Breast epithelium (tissue), 4 donors: ENCODE results near the gene TNF. TPM values are rescaled to one million over a fixed set of nuclear protein-coding genes. Genes with fewer than 3 reads are reported as not detected.
A peak's percentile ranks its signal among the peaks of the same experiment; 100 is the strongest.

Experiments used
- DNase-seq, 2 donors: peaks; one replicate each; pipeline ENCODE4 v3.0.0-alpha.2; 2019; ENCODE audit warnings: low spot score in 2 of 2
- H3K27ac ChIP-seq, 2 donors: fragments of 200-600 bp; sonication (generic) in 1 of 2; one replicate each; pipeline ENCODE4 v1.5.1; 2016 to 2019; ENCODE audit warnings: mild to moderate bottlenecking in 1 of 2
- H3K27me3 ChIP-seq, 2 donors: fragments of 200-600 bp; sonication (generic) in 1 of 2; one replicate each; pipeline versions ENCODE4 v1.5.1 to v1.6.0; 2017 to 2019; ENCODE audit warnings: control low read depth in 1 of 2, mild to moderate bottlenecking in 1 of 2
- H3K36me3 ChIP-seq: fragments of 200-600 bp; one replicate; pipeline ENCODE4 v1.5.1; 2019
- H3K4me1 ChIP-seq, 2 donors: fragments of 200-600 bp; sonication (generic); one replicate each; pipeline ENCODE4 v1.5.1; 2016 to 2019; ENCODE audit warnings: control low read depth in 1 of 2
- H3K4me3 ChIP-seq, 3 donors: fragments of 200-600 bp; sonication (generic); 1 replicate in 2 of 3; 2 replicates in 1 of 3; pipeline ENCODE4 v1.5.1; 2016 to 2019; ENCODE audit warnings: mild to moderate bottlenecking in 3 of 3, moderate library complexity in 2 of 3
- H3K9me3 ChIP-seq, 2 donors: fragments of 200-600 bp; sonication (generic) in 1 of 2; one replicate each; pipeline ENCODE4 v1.5.1; 2016 to 2019; ENCODE audit warnings: control low read depth in 1 of 2
- CTCF ChIP-seq, 3 donors: fragments of 450-650 bp; IDR thresholded peaks; one replicate each; pipeline ENCODE4 v1.5.1; 2016 to 2017; ENCODE audit warnings: antibody characterized with exemption in 3 of 3, mild to moderate bottlenecking in 3 of 3, moderate library complexity in 3 of 3
- POLR2A ChIP-seq: fragments of 450-650 bp; IDR thresholded peaks from one replicate; pipeline ENCODE4 v1.6.1; 2016; ENCODE audit warnings: antibody characterized with exemption, mild to moderate bottlenecking, moderate library complexity
- POLR2AphosphoS5 ChIP-seq, 3 donors: sonication (generic); formaldehyde crosslinking; IDR thresholded peaks; one replicate each; pipeline ENCODE4 v1.6.1; 2017; ENCODE audit warnings: antibody characterized with exemption in 3 of 3
- intact Hi-C: fragments of 100-400 bp; cut with DNase I; formaldehyde crosslinking; loops from one replicate; pipeline ENCODE4 v1.15.1; 2023; ENCODE audit warnings: low total_unique reads
- total RNA-seq, 3 donors: library from RNA; depleted of rRNA; stranded (reverse); fragments of >200 nt; gene quantifications; one replicate each; pipeline ENCODE4 v1.1.0, GENCODE V29; 2016

TNF gene
- total RNA-seq, 3 donors from 2014 or later = 0.33 to 0.73 TPM; not detected in 1

- TF ChIP-seq POLR2A (no peak), POLR2AphosphoS5 (IDR thresholded peaks at IDR 0.05) (peak in 1 of 3 donors; percentile 43), CTCF (IDR thresholded peaks at IDR 0.05) (no peak)
- Histone ChIP-seq H3K4me3 (no peak overlapping the region), H3K9me3 (no peaks in the 10 kb centered on the region), H3K27me3 (no peaks in the 10 kb centered on the region), H3K27ac (peak overlapping the region in 1 of 2 donors; percentile 38), H3K36me3 (no peaks in the 10 kb centered on the region), H3K4me1 (no peaks in the 10 kb centered on the region)
- DNase-seq = no peak
- intact Hi-C loops = no loop called here
These were observed 15.2 kb upstream of the TNF start for GRCh38 chr6:31559958-31560696.

- H3K9me3 ChIP-seq = no peaks in the 10 kb centered on the region
These were observed 14.7 kb upstream of the TNF start for GRCh38 chr6:31560697-31561058.

GRCh38 chr6:31567531-31568370 lies 7.6 kb upstream of the TNF start:
- Histone ChIP-seq H3K27ac (no peak overlapping the region), H3K9me3 (no peaks in the 10 kb centered on the region), H3K36me3 (no peaks in the 10 kb centered on the region), H3K4me3 (no peak overlapping the region), H3K4me1 (no peaks in the 10 kb centered on the region), H3K27me3 (peaks cover 0 to 4% of the 10 kb centered on the region in 2 donors)
- intact Hi-C loops = no loop called here
- no peak for TF ChIP-seq CTCF (IDR thresholded peaks at IDR 0.05)
- TF ChIP-seq POLR2A = no peak
- no peak for TF ChIP-seq POLR2AphosphoS5 (IDR thresholded peaks at IDR 0.05)
- DNase-seq = no peak

More at GRCh38 chr6:31560697-31561058, 14.7 kb upstream of the TNF start:
- no peaks in the 10 kb centered on the region for H3K36me3 ChIP-seq
- no peaks in the 10 kb centered on the region for H3K27me3 ChIP-seq
- H3K4me1 ChIP-seq = no peaks in the 10 kb centered on the region
- no peak for DNase-seq
- peak overlapping the region in 1 of 2 donors; percentile 23 for H3K27ac ChIP-seq
- intact Hi-C loops = no loop called here
- TF ChIP-seq CTCF (IDR thresholded peaks at IDR 0.05) (no peak), POLR2A (no peak), POLR2AphosphoS5 (IDR thresholded peaks at IDR 0.05) (no peak)
- no peak overlapping the region for H3K4me3 ChIP-seq

DNA sequence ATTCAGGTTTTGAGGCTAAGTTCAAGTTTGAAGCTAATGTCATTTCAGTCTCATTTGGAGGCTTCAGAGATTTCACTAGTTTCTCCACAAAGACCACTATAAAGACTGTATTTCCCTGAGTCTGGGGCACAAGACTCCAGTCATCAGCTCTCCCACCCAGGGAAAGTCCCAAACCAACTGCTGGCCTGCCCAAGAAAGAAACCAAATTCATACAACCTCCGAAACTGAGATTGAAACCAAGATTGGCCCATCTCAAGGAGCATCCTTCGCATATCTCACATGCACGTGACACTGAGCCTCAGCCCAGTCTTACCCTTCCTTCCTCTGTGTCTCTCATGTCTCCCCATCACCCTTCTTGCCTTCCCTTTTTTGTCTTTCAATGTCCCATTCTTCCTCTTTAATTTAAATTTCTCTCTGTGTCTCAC lies 6.8 kb upstream of the TNF start:
- no peak for DNase-seq
- Histone ChIP-seq H3K27ac (no peak overlapping the region), H3K36me3 (no peaks in the 10 kb centered on the region), H3K4me1 (no peaks in the 10 kb centered on the region), H3K27me3 (peaks cover 0 to 4% of the 10 kb centered on the region in 2 donors), H3K4me3 (no peak overlapping the region), H3K9me3 (no peaks in the 10 kb centered on the region)
- intact Hi-C loops = no loop called here
- TF ChIP-seq POLR2A (no peak), POLR2AphosphoS5 (IDR thresholded peaks at IDR 0.05) (no peak), CTCF (IDR thresholded peaks at IDR 0.05) (no peak)
